ENCODE results near the gene CCDC85B. TPM values are rescaled to one million over a fixed set of nuclear protein-coding genes. Genes with fewer than 3 reads are reported as not detected.

Gene CCDC85B
- total RNA-seq, 1 donor from 2014 or later, result 56.0 TPM

DNA sequence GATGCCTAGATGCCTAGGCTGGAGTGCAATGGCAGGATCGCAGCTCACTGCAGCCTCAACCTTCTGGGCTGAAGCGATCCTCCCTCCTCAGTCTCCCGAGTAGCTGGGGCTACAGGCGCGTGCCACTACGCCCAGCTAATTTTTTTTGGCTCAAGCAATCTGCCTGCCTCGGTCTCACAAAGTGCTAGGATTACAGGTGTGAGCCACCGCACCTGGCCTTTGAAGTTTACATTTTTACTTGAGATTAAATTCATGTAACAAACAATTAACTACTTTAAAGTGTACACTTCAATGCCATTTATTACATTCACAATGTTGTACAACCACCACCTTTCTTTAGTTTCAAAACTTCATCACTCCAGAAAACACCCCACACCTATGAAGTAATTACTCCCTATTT, 13.2 kb downstream of the CCDC85B start:
- DNase-seq (ENCODE audit: low read depth in 2 of 2), result no peak

DNA sequence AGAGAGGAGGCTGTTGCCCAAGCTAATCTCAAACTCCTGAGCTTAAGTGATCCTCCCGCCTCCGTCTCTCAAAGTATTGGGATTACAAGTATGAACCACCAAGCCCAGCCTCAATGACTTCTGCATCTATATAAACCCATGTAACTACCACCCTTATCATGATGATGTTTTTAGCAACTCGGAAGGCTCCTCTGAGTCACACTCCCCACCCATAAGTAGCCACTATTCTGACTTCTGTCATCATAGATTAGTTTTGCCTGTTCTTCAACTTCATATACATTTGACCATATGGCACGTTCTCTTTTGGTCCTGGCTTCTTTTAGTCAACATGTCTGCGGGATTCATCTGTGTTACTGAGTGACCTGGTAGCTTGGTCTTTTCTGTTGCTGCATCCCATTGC, 16.1 kb downstream of the CCDC85B start:
- DNase-seq (ENCODE audit: low read depth in 2 of 2), result no peak

DNA sequence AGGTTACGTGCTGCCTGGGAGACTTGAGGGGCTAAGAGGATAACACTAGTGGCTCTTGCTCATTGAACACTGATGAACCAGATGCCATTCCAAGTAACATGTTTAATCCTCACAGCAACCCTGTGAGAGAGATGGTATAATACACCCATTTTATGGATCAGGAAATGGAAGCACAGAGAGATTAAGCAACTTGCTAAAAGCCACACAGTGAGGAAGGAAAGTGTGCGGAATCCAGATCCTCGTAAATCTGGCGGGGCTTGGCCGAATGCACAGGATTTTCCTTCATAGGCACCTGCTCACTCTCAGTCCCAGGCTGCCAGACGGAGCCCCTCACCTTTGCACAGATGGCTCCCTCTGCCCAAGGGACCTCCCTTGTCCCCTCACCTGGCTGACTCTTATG, 17.4 kb downstream of the CCDC85B start:
- DNase-seq (ENCODE audit: low read depth in 2 of 2), result no peak

DNA sequence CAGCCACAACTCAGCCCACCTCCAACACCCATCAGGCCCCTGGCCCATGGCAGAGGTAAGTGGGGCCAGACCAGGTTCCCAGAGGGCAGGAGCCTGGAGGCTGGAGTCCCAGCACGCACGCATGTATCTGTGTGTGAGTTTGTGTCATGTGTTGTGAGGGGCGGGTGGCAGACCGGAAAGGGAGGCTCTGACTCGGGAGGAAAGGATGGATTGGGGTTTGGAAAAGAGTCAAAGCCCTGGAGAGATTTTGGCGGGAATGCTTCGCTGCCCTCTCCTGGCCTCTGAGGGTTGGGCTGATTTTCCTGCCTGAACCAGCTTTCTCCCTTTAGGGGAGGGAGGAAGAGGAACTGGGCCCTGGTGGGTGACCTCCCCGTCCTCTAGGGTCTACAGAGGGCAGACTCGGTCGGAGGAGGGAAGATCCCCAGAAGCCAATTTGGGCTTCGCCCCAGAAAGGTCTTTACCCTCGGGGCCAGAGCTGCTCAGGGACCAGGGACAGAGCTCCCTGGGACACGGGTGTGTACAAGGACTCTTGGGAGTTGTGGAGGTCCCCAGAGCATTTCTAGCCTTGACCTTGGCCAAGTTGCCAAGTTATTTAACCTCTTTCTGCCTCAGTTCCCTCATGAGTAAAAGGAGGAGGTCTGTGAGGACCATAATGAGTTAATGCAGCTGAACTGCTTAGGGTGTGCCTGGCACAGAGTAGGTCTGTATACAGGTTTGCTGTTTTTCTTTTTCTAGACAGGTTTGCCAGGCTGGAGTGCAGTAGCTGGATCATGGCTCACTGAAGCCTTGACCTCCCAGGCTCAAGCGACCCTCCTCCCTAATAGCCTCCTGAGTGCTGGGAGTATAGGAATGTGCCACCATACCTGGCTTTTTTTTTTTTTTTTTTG, 21.5 kb downstream of the CCDC85B start:
- DNase-seq (ENCODE audit: low read depth in 2 of 2), result peak; percentile 61 to 72

DNA sequence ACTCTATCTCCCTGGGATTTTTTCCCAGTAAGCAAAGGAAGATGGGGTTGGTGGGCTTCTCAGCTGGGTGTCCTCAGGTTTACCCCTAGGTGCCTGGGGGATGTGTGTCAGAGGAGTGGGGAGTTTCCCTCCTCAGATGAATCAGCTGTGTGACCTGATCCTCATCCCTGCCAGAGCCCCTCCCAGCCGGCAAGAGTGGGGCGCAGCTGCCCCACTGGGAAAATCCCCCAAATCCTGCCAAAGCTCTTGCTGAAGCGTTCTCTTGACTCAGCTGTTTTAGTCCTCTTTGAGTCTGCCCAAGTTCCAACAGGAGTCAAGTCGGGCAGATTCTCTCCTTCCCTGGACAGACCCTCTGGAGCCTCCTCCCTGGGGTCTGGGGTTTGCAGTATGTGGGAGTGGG, 22.4 kb downstream of the CCDC85B start:
- DNase-seq (ENCODE audit: low read depth in 2 of 2), result peak in 1 of 2 donors; percentile 81

DNA sequence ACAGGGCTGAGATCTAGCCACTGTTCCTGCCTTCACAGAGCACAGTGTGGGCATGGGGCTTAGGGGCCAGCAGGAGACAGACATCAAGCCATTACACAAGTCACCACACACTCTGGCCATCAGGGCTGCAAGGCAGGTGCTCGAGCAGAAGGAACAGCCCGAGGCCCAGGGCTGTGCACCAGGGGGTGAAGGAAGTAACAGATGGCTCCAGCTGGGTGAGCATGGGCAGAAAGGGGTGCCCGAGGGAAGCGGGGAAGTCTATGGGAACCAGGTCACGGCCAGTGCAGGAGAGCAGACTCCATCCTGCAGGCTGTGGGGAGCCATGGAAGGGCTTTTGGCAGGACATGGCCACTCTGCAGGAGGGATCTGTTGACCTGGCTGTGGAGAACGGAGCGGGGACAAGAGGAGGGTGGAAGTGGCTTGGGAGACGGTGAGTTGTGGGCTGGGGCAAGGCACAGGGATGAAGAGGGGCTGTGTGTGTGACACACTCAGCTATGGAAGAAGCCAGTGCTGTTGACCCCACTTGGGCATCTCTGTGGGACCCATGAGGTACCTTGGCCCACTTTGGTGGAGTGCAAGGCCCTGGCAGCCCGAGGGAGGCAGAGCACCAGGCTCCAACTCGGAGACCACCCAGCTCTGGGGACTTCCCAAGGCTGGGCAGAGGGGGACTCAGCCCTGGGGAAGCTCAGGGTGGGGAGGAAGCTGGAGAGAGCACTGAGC, 24.8 kb downstream of the CCDC85B start:
- no peak for DNase-seq (ENCODE audit: low read depth in 2 of 2)

DNA sequence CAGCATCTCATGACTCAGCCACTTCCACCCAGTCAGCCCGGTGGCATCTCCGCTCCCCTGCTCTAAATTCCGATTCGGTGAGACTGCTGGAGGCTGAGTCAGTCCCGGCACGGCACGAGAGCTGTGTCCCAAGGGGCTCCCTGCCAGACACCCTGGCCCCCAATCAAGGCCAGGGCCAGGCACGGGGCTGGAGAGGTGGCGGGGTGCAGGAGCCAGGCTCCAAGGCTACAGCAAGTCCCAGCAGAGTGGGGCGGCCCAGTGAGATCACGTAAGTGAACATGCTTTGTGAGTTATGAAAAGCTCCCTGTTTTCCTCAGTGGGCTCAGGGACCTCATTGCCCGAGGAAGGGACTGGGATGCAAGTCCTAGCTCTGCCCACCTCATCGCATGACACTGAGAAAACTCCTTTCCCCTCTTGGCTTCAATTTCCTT, 25.4 kb downstream of the CCDC85B start:
- peak; percentile 84 to 97 for DNase-seq (ENCODE audit: low read depth in 2 of 2)

DNA sequence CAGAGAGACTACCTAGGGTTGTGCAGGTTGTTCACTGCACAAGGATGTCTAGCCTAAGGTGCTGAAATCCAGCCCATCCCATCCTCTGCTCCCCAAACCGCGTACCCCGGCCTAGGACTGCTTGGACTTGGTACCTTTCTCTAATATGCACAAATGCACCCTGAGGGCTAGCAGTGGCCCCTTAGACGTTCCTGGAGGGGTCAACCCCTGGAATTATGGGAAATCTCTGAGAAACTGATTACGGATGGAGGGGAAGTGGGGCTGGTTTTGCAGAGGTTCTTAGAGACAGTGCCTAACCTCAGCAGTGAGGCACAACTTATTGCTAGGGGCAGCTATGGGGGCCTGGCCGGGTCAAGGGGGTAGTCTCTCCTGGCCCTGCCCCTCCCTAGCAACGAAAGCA, 25.9 kb downstream of the CCDC85B start:
- no peak for DNase-seq (ENCODE audit: low read depth in 2 of 2)

DNA sequence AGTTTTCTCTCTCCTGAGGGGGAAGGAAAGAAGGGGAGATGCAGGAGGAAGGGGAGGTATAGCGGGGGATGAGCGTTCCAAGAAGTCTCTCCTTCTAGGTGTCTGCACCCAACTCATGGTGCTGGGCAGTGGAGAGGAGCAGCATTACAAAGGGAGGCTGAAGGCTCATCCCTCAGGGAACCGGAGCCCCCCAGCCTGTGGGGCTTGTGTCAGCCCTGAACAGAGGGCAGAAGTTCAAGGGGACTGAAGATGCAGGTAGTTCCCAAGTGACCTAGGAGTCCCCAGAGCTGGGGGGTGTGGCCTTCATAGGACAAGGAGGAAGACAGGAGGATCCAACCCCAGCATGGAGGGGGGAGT, 26.6 kb downstream of the CCDC85B start:
- no peak for DNase-seq (ENCODE audit: low read depth in 2 of 2)

DNA sequence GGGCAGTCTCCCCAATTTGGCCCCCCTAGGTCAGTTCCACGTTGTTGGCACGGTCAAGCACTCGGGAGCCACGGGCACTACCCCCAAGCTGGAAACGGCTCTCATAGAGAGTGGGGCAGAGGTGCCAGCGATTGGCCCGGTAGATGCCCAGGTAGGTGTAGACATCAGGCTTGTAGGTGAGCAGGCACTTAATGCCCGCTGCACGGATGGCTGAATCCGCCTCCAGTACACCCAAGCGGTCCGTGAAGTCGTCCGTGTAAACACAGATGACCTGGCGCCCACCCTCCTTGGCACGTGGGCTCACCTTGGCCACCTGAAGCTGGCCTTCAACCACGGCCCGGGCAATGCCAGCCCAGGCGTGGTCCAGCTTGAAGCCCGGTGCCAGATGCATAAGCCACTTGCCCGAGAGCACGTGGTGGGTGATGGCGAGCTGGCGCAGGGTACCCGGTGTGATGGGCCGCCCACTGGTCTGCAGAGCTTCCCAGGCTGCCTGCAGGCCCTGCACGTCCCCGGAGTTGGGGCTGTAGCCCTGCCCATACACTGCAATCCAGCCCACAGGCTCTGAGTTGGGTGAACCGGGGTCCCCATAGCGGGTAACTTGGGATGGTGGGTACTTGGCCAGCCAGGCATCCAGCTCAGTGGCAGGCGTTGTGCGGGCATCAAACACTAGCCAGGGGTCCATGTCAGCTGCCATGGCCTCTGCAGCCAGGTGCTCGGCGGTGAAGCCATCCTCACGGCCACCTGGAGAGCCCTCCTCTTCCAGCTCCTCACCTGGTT, 27.1 kb downstream of the CCDC85B start:
- DNase-seq (ENCODE audit: low read depth in 2 of 2), result no peak

DNA sequence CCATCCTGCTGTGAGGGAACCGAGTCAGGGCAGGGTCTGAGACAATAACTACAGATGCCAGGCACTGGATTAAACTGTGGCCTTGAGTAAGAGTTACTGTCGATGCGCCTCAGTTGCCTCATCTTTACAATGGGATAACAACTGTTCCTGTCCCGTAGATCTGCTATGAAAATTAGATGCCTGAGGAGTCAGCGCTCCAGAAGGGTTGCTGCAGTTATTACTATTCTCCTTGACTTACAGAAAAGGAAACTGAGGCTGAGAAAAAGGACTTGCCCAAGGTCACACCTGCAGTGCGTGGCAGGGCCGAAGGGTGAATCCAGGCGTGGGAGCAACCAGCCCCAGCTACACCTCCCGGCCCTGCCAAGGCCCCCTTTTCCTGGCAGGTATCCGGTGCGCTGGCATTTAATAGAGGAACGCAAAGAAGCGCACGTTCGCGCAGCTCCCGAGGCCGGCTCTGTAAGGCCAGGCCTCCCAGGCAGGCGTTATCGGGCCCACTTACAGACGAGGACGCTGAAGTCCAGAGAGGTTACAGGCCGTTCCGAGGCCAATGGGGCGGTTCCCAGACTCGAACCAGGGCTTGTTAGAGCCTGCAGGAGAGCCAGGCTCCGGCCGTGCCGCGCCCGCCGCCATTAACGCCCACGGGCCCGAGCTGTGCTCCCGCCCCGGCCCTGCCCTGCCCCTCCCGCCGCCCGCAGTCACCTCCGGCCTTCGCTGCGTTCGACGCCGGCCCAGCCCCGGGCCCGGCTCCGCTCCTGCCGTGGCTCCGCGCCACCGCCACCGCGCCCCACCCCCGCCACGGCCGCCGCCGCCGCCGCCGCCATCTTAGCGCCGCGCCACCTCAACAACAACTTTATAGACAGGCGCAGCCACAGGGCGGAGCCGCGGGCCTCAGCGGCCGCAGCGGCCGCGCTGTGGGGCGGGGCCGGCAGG, 28.0 kb downstream of the CCDC85B start, which contains the start of gene C11orf68:
C11orf68 (minus strand) TSS at position 852 of the 930 bp plus-strand sequence; CDS start at position 821, 31 bp downstream.
- DNase-seq (ENCODE audit: low read depth in 2 of 2), result peak; percentile 57 to 61

DNA sequence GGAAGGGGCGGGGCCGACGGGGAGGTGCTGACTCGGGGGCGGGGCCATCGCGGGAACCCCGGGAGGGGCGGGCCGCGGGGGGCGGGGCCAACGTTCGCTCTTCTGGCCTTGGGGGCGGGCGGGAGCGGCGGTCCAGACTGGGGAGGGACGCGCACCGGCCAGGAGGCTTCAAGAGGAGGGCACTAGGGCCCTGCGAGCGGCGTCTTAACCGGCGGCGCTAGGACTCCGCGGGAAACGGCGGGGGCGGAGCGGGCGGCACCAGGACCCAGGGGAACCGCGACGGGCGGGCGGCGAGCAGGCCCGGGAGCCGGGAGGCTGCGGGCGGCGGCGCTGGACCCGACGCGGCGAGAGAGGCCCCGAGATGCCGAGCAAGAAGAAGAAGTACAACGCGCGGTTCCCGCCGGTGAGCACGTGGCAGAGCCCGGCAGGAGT, 28.7 kb downstream of the CCDC85B start, which contains the start of gene DRAP1:
DRAP1 (plus strand) TSS at position 286 of the 432 bp plus-strand sequence; CDS start at position 362, 76 bp downstream.
- DNase-seq (ENCODE audit: low read depth in 2 of 2), result peak; percentile 99

DNA sequence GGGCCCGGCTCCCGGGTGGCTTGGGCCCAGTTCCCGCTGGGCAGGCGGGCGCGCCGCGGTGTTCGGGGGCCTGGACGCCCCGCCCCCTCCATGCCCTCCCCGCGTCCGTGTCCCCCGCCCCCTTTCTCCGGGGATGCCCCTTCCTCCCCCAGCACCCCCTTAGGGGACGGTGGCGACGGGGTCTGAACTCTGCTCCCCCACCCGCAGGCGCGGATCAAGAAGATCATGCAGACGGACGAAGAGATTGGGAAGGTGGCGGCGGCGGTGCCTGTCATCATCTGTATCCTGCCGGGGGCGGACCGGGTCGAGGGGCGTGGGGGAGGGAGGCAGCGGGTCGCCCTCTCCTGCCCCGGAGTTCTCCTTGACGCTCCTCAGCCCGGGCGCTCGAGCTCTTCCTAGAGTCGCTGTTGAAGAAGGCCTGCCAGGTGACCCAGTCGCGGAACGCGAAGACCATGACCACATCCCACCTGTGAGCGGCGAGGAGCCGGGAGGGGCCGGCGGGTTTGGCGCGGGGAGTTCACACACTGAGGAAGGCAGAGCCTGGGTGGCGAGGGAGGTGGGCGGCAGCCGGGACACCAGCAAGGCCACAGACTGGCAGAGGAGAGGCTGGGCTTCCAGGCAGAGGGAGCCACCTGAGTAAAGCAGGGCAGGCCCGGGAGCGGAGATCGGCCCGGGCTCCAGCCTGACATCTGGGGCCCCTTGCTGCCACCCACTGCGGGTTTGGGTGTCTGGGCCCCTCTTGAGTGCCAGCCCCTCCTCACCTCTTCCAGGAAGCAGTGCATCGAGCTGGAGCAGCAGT, 29.3 kb downstream of the CCDC85B start:
- no peak for DNase-seq (ENCODE audit: low read depth in 2 of 2)

DNA sequence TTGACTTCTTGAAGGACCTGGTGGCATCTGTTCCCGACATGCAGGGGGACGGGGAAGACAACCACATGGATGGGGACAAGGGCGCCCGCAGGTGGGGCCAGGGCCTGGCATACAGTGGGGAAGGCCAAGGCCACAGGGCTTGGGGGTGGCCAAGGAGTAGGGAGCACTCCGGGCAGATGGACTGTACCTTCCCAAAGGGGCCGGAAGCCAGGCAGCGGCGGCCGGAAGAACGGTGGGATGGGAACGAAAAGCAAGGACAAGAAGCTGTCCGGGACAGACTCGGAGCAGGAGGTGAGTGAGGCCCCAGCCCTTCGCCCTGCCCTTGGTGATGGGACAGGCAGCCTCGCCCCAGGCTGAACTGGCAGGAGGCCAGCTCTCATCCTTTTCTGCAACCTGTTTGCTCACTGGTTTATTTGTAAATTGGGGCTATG, 29.9 kb downstream of the CCDC85B start:
- DNase-seq (ENCODE audit: low read depth in 2 of 2), result no peak

DNA sequence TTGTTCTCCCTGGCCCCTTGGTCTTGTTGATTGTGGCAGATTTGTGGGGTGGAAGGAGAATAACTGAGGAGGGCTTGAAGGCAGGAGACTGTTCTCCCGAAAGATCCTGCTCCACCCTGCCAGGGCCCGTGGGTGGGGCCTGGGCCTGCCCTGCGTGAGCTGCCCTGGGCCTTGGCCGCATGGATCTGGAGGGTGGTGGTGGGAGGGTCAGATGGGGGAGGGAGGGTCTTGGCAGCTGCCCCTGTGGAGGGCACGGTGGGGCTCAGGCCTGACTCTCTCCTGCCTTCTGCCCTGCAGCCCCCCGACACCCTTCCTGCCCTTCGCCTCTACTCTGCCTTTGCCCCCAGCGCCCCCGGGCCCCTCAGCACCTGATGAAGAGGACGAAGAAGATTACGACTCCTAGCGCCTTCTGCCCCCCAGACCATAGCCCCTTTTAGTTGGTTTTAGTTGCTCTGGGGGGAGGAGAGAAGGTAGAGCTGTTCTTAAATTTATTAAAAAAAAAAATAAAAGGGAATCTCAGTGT, 30.6 kb downstream of the CCDC85B start:
- DNase-seq (ENCODE audit: low read depth in 2 of 2), result no peak

DNA sequence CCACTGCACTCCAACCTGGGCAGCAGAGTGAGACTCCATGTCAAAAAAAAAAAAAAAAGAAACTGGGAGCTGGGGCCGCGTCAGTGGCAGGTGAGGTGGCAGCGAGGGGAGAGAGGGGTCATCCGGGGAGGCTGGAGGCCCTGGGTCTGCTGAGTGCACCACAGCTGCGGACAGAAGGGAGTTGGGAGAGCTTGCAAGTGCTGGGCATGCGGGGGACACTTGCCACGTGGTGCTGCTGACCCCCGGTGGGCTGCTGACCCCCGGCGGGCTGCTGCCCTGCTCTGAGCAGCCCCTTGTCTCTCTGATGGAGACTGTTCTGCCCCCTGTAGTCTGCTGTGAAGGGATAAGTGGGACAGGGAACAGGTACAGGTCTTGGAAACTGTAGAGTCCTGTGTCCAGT, 31.4 kb downstream of the CCDC85B start:
- DNase-seq (ENCODE audit: low read depth in 2 of 2), result no peak

DNA sequence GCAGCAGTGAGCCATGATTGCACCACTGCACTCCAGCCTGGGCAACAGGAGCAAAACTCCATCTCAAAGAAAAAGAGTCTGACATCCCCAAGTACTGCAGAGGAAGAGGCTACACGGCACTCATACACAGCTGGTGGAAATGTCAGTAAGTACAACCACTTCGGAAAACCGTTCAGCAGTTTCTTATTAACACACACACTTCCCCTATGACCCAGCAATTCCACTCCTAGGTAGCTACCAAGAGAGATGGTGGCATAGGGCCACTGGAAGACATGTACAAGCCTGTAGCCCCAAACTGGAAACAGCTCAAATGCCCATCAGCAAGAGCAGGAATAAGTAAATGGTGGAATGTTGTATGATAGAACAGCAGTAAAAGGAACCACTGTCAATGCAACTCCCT, 32.1 kb downstream of the CCDC85B start:
- DNase-seq (ENCODE audit: low read depth in 2 of 2), result no peak

DNA sequence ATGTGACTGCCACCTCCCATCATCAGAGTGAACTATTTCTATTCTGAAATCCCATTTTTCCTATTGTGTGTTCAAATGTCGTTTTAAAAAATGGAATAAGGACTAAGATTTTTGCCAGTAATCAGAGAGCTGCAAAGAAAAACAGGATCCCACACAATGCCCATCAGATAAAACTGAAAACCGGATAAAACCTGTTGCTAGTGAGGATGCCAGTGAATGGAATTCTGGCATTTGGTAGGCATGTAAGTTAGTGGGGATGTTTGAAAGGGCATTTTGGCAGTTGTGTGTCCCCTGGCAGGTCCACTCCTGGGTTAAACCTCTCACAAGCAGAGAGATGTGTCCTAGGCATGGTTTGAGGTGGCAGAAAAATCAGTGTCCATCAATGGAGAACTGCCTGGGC, 34.9 kb downstream of the CCDC85B start:
- DNase-seq (ENCODE audit: low read depth in 2 of 2), result no peak

DNA sequence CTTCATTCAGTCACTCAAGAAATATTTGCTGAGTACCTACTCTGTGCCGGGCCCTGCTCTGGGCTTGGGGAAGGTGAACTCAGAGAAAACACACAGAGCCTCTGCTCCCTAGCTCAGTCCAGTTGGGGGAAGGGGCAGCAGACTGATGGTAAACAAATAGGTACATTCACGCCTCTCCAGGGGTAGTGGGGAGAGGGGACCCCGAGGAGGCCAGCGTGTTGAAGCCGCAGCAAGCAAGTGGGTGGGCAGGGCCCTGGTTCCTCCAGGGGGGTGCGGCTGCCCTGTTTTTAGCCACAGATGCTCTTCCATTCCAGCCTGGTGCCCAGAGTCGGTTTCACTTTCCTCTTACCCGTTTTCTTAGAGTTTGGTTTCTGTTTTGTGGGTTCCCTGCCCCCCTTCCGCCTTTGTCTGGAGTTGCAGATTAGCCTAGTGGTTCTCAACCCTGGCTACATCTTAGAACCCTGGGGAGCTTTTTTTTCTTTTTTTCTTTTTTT, 37.5 kb downstream of the CCDC85B start:
- DNase-seq (ENCODE audit: low read depth in 2 of 2), result no peak
